Nephron progenitor cell (in vitro differentiated cells): ENCODE data around the gene TBC1D7.

Source experiments
- DNase-seq: peaks from one replicate; pipeline ENCODE4 v3.0.0; 2021
- H3K27ac Mint-ChIP-seq: 2 replicates; pipeline ENCODE4 v1.8.0; 2021; ENCODE audit warnings: mild to moderate bottlenecking, moderate library complexity, mixed read lengths
- H3K27me3 Mint-ChIP-seq: 2 replicates; pipeline ENCODE4 v1.8.0; 2021; ENCODE audit warnings: mild to moderate bottlenecking, low read depth, mixed read lengths; ENCODE audit not compliant: poor library complexity
- H3K36me3 Mint-ChIP-seq: 2 replicates; pipeline ENCODE4 v1.8.0; 2021; ENCODE audit warnings: low read depth, mixed read lengths
- H3K4me1 Mint-ChIP-seq: 2 replicates; pipeline ENCODE4 v1.8.0; 2021; ENCODE audit warnings: mixed read lengths
- H3K4me3 Mint-ChIP-seq: 2 replicates; pipeline ENCODE4 v1.8.0; 2021; ENCODE audit warnings: mild to moderate bottlenecking, moderate library complexity, mixed read lengths
- H3K9me3 Mint-ChIP-seq: 2 replicates; pipeline ENCODE4 v1.8.0; 2021; ENCODE audit warnings: mild to moderate bottlenecking, moderate library complexity, mixed read lengths
- CTCF ChIP-seq: fragments of 200-600 bp; sonication (generic); IDR thresholded peaks from 2 replicates; pipeline ENCODE4 v1.5.0; 2021; ENCODE audit warnings: antibody characterized with exemption

TBC1D7 gene

GRCh38 chr6:13360671-13361540 lies 32.6 kb upstream of the TBC1D7 start:
- Mint-ChIP-seq H3K4me1 (peaks cover 38% of the 10 kb centered on the region), H3K27me3 (peaks cover 3% of the 10 kb centered on the region), H3K36me3 (peaks cover 3% of the 10 kb centered on the region), H3K4me3 (no peak overlapping the region), H3K27ac (no peak overlapping the region), H3K9me3 (no peaks in the 10 kb centered on the region)
- DNase-seq: no peak
- TF ChIP-seq CTCF: no peak

DNA sequence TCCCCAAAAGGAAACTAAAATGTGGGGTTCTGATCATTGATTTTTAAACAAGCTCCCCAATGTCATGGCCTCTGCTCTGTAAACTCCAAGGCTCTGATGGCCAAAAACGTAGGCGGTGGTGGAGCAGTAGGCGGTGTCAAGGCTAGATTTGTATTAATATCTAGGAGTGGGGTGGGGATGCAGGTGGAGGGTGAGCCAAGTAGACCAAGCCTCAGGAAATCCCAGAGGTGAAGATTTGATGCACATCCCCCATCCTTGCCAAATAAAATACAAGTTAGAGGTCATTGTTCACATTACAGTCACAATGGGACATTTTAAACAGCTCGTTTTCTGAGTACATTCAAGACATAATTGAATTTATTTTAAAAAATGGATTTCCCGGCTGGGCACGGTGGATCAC lies 30.9 kb upstream of the TBC1D7 start:
- Mint-ChIP-seq H3K4me3 (peak overlapping the region; percentile 14), H3K9me3 (no peaks in the 10 kb centered on the region), H3K4me1 (peaks cover 40% of the 10 kb centered on the region), H3K27ac (no peak overlapping the region), H3K36me3 (no peaks in the 10 kb centered on the region), H3K27me3 (peaks cover 3% of the 10 kb centered on the region)
- no peak for TF ChIP-seq CTCF
- DNase-seq: no peak

- H3K9me3 Mint-ChIP-seq: no peaks in the 10 kb centered on the region
Measured at GRCh38 chr6:13358511-13358910, 30.2 kb upstream of the TBC1D7 start.

DNA sequence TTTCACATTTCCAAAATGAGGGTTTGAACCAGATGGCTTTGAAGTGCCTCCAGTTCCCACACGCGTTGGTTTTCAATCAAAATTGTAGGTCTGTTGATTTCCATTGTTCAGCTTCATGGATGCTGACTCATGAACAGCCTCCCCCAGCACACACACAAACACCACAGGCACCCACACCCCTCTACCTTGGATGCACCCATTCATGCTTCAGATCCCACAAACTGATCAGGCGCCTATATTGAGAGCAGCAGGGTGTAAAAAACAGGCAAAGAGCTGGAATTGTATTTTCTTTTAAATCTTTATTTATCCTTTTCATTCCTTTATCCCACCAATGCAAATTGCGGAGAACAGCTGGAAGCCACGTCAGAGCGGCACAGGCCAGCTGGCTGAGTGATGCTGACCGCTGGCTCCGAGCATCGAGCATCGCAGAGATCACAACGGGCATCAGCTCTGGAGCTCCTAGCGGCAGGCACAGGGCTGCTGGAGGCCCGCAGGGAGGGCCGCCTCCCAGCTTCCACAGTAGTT lies 29.3 kb upstream of the TBC1D7 start:
- no peaks in the 10 kb centered on the region for H3K9me3 Mint-ChIP-seq
- no peak for DNase-seq
- no peak overlapping the region for H3K27ac Mint-ChIP-seq
- no peaks in the 10 kb centered on the region for H3K36me3 Mint-ChIP-seq
- TF ChIP-seq CTCF: no peak
- H3K4me3 Mint-ChIP-seq: no peak overlapping the region
- no peaks in the 10 kb centered on the region for H3K27me3 Mint-ChIP-seq
- peaks cover 32% of the 10 kb centered on the region for H3K4me1 Mint-ChIP-seq

More at GRCh38 chr6:13358511-13358910, 30.2 kb upstream of the TBC1D7 start:
- TF ChIP-seq CTCF: no peak
- DNase-seq: no peak
- Mint-ChIP-seq H3K27me3 (peaks cover 3% of the 10 kb centered on the region), H3K36me3 (no peaks in the 10 kb centered on the region), H3K4me1 (peaks cover 37% of the 10 kb centered on the region), H3K27ac (no peak overlapping the region), H3K4me3 (no peak overlapping the region)

GRCh38 chr6:13355999-13356785 lies 27.9 kb upstream of the TBC1D7 start:
- DNase-seq: no peak
- no peak for TF ChIP-seq CTCF
- peaks cover 36% of the 10 kb centered on the region for H3K4me1 Mint-ChIP-seq
- peaks cover 4% of the 10 kb centered on the region for H3K9me3 Mint-ChIP-seq
- no peak overlapping the region for H3K27ac Mint-ChIP-seq
- H3K4me3 Mint-ChIP-seq: no peak overlapping the region
- H3K36me3 Mint-ChIP-seq: no peaks in the 10 kb centered on the region
- peaks cover under 1% of the 10 kb centered on the region for H3K27me3 Mint-ChIP-seq
